Hematopoietic multipotent progenitor cell treated with erythropoietin and hydrocortisone succinate and interleukin-3 and kit ligand, for 4 days (in vitro differentiated cells): ENCODE results near the gene TEN1.

Source experiments
- DNase-seq: peaks from one replicate; pipeline ENCODE4 v3.0.0-alpha.2; 2015

TEN1 gene

GRCh38 chr17:76007850-76008165 is 28.8 kb downstream of the TEN1 start:
- DNase-seq: no peak

GRCh38 chr17:76008208-76008607 is 29.2 kb downstream of the TEN1 start:
- DNase-seq: no peak

- DNase-seq: no peak
Measured at GRCh38 chr17:76008630-76009425, 29.8 kb downstream of the TEN1 start.

GRCh38 chr17:76009447-76009846 is 30.4 kb downstream of the TEN1 start:
- DNase-seq: no peak

GRCh38 chr17:76009969-76010661 is 31.1 kb downstream of the TEN1 start:
- no peak for DNase-seq

- no peak for DNase-seq
Measured at GRCh38 chr17:76011951-76012350, 32.9 kb downstream of the TEN1 start.

GRCh38 chr17:76013377-76013932 is 34.4 kb downstream of the TEN1 start:
- DNase-seq: no peak

- peak; percentile 90 for DNase-seq
Measured at GRCh38 chr17:76014100-76014924, 35.3 kb downstream of the TEN1 start.

GRCh38 chr17:76014925-76015261 is 35.9 kb downstream of the TEN1 start:
- no peak for DNase-seq

GRCh38 chr17:76017481-76018339 is 38.7 kb downstream of the TEN1 start:
- no peak for DNase-seq

- no peak for DNase-seq
Measured at GRCh38 chr17:76018340-76018680, 39.3 kb downstream of the TEN1 start.

GRCh38 chr17:76018801-76019200 is 39.8 kb downstream of the TEN1 start:
- no peak for DNase-seq

GRCh38 chr17:76019833-76020467 is 40.9 kb downstream of the TEN1 start:
- no peak for DNase-seq

- no peak for DNase-seq
Measured at GRCh38 chr17:76022285-76022684, 43.2 kb downstream of the TEN1 start.

GRCh38 chr17:76022973-76023899 is 44.2 kb downstream of the TEN1 start:
- no peak for DNase-seq

GRCh38 chr17:76023900-76024237 is 44.8 kb downstream of the TEN1 start:
- no peak for DNase-seq

- no peak for DNase-seq
Measured at GRCh38 chr17:76024353-76024752, 45.3 kb downstream of the TEN1 start.

GRCh38 chr17:76025294-76025693 is 46.3 kb downstream of the TEN1 start:
- no peak for DNase-seq

GRCh38 chr17:76026714-76027158 is 47.7 kb downstream of the TEN1 start:
- DNase-seq: no peak

- DNase-seq: peak; percentile 79
Measured at GRCh38 chr17:76027159-76027839, 48.3 kb downstream of the TEN1 start, which contains the start of gene EVPL. Gene EVPL, minus strand, starts transcription at chr17:76027306. Its CDS starts 108 bp downstream, at chr17:76027198.
